PC-9 (cell line): ENCODE results near the gene PCDHGA9.
"Not testable (repeated sequence)": the region's sequence is repeated elsewhere in the genome, so short reads cannot be mapped to it uniquely, and the experiment has no call there.

ENCODE experiments used
- CTCF ChIP-seq: fragments of 200-600 bp; sonication (generic); conservative IDR thresholded peaks from 2 replicates; pipeline ENCODE4 v1.6.1; 2017; ENCODE audit warnings: mixed run types, antibody characterized with exemption, mild to moderate bottlenecking, moderate library complexity
- EZH2 ChIP-seq: fragments of 200-600 bp; sonication (generic); IDR thresholded peaks from 2 replicates; pipeline ENCODE4 v1.8.0; 2017; ENCODE audit warnings: antibody characterized with exemption, low read depth

- not testable (repeated sequence) for TF ChIP-seq CTCF, EZH2
These were observed 29.7 kb downstream of the PCDHGA9 start for GRCh38 chr5:141432308-141432707.
